ENCODE data around the gene MINPP1. TPM values are rescaled to one million over a fixed set of nuclear protein-coding genes. Genes with fewer than 3 reads are reported as not detected.
A peak's percentile ranks its signal among the peaks of the same experiment; 100 is the strongest.
"Not testable (repeated sequence)": the region's sequence is repeated elsewhere in the genome, so short reads cannot be mapped to it uniquely, and the experiment has no call there.

The MINPP1 gene
- polyA plus RNA-seq, 1 donor = 14.8 TPM

DNA sequence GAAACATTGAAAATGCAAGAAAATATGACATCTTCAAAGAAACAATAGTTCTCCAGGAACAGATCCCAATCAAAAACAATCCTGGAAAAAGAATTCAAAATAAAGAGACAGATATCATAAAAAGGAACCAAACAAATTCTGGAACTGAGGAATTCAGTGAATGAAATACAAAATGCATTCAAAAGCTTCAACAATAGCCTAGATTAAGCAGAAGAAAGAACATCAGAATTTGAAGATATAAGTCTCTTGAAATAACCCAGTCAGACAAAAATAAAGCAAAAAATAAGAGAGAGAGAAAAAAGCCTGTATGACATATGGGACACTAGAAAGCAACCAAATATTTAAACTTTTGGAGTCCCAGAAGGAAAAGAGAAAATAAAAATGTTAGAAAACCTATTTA, 60.3 kb downstream of the MINPP1 start:
- no peak for DNase-seq (ENCODE audit: low read depth)

DNA sequence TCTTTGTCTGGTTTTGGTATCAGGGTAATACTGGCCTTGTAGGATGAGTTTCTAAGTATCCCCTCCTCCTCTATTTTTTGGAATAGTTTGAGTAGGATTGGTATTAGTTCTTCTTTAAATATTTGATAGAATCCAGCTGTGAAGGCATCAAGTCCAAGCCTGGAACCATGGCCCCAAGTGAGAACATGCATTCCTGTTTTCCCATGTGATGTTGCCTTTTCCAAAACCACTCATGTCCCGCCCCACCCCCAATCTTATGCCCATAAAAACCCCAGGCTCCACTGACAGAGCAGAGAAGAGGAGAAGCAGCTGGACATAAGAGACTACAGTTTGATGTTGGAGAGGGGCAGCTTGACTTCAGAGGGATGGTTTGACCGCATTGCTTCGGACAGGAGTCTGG, 71.2 kb downstream of the MINPP1 start:
- DNase-seq (ENCODE audit: low read depth) = no peak

DNA sequence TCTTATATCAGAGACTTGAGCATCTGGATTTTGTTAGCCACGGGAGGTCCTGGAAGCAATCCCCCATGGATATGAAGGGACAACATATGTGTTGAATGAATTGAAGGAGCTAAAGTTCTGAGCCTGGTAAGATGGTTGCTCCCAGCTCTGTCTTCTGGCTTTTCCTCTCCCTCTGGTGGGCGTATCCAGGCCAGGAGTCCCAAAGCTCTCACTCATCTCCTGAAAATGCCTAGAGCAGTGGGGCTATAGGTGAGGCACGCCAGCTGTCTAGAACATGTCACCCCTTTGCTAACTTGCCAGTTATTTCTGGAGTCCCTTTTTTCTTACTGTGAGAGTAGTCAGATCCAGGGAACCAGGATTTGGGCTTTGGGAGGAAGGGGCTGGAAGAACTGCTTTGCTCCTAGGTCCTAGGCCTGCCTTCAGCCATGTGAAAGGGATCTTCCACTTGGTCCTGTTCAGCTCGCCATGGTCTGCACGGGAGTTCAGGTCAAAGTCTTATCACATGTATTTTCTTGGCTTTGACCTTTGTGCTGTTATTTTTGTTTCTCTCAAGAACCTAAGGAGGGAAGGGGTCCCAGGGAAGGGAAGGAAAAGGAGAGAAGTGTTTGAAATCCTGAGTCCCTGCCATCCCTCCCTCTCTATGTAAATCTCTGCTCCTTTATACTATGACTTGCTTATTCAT, 73.6 kb downstream of the MINPP1 start:
- no peak for DNase-seq (ENCODE audit: low read depth)

DNA sequence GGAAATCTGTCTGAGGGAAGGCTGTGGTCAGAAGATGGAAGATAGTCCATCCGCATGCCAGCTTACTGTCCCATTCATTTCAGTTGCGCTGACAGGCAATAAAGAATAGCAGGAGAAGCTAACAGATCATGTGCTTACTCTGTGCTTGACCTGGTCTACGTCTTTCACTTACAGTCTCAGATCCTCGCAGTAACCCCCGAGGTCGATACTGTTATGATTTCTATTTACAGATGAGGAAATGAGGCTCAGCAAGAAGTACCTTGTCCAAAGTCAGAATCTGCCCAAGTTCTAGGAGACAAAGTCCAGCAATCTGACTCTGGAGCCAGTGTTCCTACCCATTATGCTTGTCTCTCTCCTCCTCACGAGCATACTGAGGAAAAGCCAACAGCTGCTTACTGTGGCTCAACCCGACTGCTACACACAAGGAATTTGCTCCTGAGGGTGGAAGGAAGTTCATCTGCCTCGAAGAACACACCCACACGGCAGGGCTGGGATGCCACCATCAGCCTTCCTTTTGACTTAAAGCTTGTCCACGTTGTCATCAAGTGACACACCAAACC, 74.2 kb downstream of the MINPP1 start:
- no peak for DNase-seq (ENCODE audit: low read depth)

DNA sequence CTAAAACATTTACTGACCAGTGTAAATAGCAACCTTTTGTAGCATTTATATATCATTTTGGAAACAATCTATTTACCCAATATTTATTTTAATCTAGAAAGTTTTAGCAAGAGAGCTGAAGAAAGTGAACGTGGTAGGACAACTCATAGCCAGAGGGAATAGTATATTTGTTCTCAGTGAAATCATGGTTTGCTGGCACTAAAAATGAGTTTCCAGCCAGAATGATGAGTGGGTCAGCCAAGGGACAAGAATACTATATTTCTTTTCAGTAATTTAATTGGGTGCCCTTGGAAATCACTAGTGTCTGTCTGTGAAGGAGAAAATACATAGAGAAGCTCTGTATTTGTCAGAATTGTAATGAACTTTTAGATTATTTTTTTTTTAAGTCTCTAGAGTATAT, 74.9 kb downstream of the MINPP1 start:
- DNase-seq (ENCODE audit: low read depth) = peak; percentile 46

DNA sequence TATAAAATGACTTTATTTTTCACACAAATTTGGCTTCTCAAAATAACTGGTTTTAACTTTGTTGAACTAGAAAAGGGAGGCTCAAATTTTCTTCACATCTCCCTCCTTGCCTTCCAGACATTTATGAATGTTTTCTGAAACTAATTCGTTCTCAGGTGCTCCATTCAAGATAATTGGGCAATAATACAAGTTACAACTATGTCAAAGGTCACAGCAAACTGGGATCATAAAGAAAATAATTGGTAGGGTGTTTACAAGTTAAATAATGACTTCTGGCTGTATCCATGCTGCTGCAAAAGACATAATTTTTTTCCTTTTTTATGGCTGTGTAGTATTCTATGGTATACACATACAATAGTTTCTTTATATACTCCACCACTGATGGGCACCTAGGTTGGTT, 75.3 kb downstream of the MINPP1 start:
- DNase-seq (ENCODE audit: low read depth) = no peak

DNA sequence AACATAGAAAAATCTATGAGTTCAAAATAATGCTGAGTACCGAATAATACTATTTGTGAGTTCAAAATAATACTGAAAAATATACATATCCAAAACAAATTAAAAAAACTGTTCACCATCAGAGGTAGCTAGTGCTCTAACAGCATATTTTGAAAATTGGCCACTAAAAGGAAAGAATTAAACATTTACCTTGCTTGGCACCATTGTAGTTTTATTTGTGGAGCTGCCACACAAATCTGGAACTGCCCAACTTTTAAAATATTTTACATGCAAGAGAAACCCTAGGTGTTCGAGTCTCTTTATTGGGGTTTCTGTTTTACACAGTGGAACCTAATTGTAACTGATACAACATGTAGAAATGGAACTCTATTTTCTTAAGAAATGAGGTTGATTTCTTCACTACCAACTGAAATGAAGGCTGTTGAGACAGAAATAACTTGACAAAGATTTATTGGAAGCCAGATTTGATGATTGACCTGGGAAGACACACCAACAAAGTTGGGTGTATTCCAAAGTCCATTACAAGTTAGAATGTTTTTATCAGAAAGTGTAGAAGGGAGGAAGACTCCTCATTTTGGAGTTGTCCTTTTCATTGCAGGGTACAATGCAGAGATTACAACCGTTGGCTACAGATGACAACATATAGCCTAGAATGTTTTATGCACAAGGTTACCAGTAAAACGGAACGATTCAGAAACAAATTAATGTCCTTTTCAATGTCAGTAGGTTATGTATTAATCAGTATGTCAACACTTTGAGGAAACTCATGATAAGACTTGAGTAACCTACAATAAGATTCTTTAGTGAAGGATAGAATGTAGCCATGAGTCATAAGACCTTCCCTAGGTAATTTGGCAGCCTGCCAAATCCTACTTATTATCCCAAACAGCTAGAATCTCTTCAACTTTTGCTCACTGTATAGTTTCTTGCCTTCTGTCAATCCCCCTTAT, 81.1 kb downstream of the MINPP1 start:
- no peak for DNase-seq (ENCODE audit: low read depth)

DNA sequence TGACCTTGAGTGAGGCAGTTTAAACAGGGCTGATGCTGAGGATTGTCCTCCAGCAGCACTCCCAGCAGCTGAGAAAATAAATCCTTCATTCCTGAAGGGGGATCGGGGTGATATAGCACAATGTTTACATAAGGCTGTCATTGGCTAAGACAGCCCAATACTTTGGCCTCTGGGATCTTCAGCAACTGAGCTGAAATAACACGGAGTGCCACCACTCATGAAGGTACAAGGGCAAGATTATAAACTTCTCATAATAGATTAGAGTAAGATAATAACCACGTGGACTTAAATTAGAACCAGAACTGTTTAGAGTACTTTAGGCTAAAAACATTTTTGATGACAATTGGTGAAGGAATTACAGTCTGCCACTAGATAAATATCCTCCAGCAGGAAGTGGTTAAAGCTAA, 85.0 kb downstream of the MINPP1 start:
- DNase-seq (ENCODE audit: low read depth) = no peak

DNA sequence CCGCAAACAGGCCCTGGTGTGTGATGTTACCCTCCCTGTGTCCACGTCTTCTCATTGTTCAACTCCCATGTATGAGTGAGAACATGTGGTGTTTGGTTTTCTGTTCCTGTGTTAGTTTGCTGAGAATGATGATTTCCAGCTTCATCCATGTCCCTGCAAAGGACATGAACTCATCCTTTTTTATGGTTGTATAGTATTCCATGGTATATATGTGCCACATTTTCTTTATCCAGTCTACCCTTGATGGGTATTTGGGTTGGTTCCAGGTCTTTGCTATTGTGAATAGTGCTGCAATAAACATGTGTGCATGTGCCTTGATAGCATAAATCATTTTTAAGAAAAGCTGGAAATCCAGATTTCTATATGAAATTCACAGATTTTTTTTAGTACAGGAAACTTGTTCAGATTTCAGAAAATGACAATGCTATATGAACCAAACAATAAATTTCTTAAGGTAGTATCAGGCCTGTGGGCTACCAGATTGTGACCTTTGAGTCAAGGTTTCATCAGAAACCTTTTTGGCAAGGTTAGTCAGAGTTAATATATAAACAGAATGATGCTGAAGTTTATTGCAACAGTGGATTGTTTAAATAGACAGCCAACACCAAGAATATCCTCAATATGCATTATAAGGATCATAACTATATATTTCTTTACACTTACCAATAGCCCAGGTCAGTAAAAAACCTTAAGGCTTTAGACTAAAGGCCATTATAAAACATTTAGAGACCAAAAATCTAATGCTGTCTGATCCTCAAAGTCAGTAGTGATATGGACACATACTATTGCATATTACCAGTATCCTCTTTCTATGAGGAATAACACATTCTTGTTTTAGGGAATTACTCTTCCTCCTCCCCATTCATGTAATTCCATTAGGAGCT, 86.3 kb downstream of the MINPP1 start:
- no peak for DNase-seq (ENCODE audit: low read depth)

DNA sequence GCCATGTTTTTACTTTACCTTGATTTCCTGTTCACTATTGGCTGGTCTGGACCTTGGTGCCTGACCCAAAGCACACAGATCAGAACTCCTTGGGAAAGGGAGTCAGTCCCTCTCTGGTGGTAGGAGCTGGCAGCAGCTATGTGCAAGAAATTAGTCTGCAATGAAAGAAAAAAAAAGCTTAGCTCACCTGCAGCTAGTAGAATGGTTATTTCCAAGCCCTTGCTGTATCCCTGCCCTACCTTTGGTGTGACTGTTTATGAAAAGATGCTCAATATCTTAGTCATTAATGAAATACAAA, 86.8 kb downstream of the MINPP1 start:
- DNase-seq (ENCODE audit: low read depth) = no peak

DNA sequence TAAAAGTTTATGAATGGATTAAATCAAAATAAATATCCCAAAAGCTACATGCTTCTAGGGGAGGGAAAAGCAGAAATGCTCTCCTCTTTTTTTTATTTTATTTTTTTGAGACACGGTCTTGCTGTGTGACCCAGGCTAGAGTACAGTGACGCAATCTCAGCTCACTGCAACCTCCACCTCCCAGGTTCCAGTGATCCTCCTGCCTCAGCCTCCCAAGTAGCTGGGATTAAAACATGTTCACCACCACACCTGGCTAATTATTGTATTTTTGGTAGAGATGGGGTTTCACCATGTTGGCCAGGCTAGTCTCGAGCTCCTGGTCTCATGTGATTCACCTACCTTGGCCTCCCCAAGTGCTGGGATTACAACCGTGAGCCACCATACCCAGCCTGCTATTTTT, 88.2 kb downstream of the MINPP1 start:
- not testable (repeated sequence) for DNase-seq (ENCODE audit: low read depth)

DNA sequence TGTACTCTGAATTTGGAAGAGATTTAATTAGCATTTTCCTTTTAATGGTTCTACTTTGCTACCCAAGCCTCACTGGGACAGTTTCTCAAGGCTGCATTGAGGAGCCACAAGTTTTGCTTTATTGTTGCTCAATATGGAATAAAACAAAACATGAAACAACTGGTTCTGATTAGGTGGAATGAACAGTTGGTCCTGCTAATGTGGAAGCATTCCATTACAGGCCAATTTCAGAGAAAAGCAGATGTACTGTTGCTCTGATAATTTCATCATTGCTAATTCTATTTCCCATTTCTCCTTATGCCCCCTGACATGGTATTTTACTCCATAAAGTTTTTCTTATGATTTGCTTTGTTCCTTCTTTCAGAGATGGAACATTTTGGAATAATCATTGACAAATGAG, 89.0 kb downstream of the MINPP1 start:
- no peak for DNase-seq (ENCODE audit: low read depth)

DNA sequence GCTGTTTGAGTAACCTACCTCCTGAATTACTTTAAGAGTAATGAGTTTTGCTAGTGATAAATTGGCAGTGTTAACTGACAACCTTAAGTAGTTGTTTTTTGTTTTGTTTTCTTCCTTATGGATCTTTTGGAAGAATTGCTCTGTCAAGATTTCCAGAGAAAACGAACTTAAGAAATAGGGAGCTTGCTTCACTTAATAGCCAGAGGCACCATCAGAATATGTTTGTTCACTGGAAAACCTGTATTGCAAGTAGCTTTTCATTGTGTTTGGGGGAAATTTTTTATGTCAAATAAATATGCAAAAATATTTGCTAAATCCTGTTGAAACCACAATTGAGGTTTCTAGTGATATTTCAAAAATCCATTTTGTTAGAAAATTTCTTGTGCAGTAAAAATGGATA, 89.5 kb downstream of the MINPP1 start:
- DNase-seq (ENCODE audit: low read depth) = no peak

DNA sequence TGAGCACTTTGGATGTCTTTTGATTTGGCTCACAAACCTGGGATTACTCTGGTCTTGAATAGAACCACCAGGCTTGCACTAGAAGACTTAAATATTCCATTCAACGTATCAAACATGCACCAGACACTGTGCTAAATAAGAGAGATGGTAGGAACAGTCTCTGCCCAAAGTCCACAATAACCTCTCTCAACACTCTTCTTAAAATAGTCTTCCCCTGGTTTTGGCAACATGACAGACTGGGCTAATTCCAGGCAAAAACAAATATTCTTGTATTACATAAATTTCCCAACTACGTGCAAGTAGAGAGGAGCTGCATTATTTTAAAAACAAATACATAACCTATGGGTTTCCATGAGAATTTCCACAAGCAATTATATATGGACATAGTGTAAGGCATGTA, 90.2 kb downstream of the MINPP1 start:
- no peak for DNase-seq (ENCODE audit: low read depth)

DNA sequence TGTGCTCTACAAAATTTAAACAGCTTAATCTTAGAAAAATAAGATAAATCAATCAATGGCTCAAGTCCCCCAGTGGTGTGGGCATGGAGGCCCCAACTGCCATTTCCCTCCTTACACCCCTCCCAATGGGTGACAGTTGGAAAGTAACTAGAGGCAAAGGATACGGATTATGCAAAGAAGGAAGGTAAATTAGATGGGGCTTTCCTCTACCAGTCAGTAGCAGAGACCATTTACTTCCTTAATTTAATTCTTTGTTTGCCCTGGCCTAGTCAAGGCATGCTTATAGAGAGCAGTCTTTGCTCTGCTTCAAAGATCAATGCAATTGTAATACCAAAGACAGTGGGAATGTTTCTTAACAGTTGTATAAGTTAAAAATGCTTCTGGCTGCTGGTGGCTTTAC, 91.7 kb downstream of the MINPP1 start:
- DNase-seq (ENCODE audit: low read depth) = no peak

DNA sequence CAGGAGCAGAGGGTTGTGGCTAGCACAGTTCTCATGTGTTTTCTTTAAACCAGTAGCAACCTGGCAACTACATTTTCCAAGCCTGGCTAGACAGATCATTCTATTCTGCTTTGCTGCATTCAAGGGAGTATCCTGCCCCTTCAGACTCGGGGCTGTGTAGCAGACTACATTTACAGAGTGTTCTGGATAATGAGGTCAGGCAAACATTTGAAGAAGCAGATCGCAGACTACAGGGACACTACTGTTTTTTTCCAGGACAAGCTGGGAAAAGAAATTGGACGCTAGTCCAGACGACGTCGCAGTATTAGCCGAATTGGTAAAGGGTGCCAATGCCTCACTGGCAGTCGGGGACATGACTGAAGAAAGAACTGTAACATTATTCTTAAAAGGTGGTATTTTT, 94.0 kb downstream of the MINPP1 start:
- no peak for DNase-seq (ENCODE audit: low read depth)

DNA sequence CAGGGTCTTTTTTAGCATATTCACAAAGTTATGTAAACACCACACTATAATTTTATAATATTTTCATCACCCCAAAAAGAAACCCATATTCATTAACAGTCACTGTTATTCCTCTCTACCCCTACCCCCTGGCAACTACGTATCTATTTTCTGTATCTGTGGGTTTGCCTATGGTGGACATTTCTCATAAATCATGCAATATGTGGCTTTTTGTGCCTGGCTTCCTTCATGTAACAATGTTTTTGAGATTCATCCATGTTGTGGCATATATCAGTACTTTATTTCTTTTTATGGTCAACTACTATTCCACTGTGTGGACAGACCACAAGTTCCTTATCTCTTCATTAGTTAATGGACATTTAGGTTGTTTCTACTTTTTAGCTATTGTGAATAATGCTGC, 95.9 kb downstream of the MINPP1 start:
- no peak for DNase-seq (ENCODE audit: low read depth)

Other genes with a start within 250 kb of the MINPP1 start
- 7.2 TPM for gene NUTM2D, start 147.1 kb upstream of the MINPP1 start, polyA plus RNA-seq (ENCODE audit: insufficient read length)
- gene PAPSS2, start 155.0 kb downstream of the MINPP1 start, polyA plus RNA-seq (ENCODE audit: insufficient read length) = 7.8 TPM